Activated T-helper 2 cell treated with anti-CD3 and anti-CD28 coated beads, Interferon-gamma antibody, Interleukin-2, Interleukin-4, amounts not matched to agents 10 μg/mL and 5 μg/mL and 100 μg/mL, durations not matched to agents 14 hours and 24 hours and 36 hours (primary cell): ENCODE measurements around the gene TBC1D3B. TPM values are rescaled to one million over a fixed set of nuclear protein-coding genes. Genes with fewer than 3 reads are reported as not detected.

Experiments
- total RNA-seq: library from RNA; stranded (reverse); gene quantifications from 2 replicates; pipeline ENCODE4 v1.2.3, GENCODE V29; 2022

TBC1D3B gene
- total RNA-seq, 1 donor from 2014 or later, result 10.0 TPM

Other genes starting within 250 kb of the TBC1D3B start
- gene RDM1, start 245.9 kb downstream of the TBC1D3B start, total RNA-seq, result 4.5 and 5.3 TPM in 2 replicates
- gene LYZL6, start 232.9 kb downstream of the TBC1D3B start, total RNA-seq, result not detected in 2 replicates
- not detected in 2 replicates for gene CCL16, start 195.1 kb downstream of the TBC1D3B start, total RNA-seq
- gene CCL14, start 189.9 kb downstream of the TBC1D3B start, total RNA-seq, result not detected in 2 replicates
- not detected in 2 replicates for gene CCL15, start 175.1 kb downstream of the TBC1D3B start, total RNA-seq
- not detected in 2 replicates for gene CCL23, start 158.7 kb downstream of the TBC1D3B start, total RNA-seq
- gene CCL18, start 112.4 kb downstream of the TBC1D3B start, total RNA-seq, result not detected in 2 replicates
- 218 and 222 TPM in 2 replicates for gene CCL3, start 86.5 kb downstream of the TBC1D3B start, total RNA-seq
- gene CCL4, start 72.8 kb downstream of the TBC1D3B start, total RNA-seq, result 136 and 150 TPM in 2 replicates
- gene CCL3L1, start 20.1 kb upstream of the TBC1D3B start, total RNA-seq, result 1.6 and 1.8 TPM in 2 replicates
- gene CCL4L2, start 34.4 kb upstream of the TBC1D3B start, total RNA-seq, result 1.3 and 1.9 TPM in 2 replicates
- 1.1 and 1.2 TPM in 2 replicates for gene TBC1D3I, start 87.9 kb upstream of the TBC1D3B start, total RNA-seq
- gene TBC1D3G, start 147.2 kb upstream of the TBC1D3B start, total RNA-seq, result not detected in 2 replicates
- not detected in 2 replicates for gene TBC1D3H, start 211.8 kb upstream of the TBC1D3B start, total RNA-seq